ENCODE data around the gene GREB1L. TPM values are rescaled to one million over a fixed set of nuclear protein-coding genes. Genes with fewer than 3 reads are reported as not detected.

Gene GREB1L
- total and polyA plus RNA-seq, 2 donors (not counting 3 experiments of a cell fraction or from before 2014, with no cell fraction given) = 0.22 to 0.41 TPM

GRCh38 chr18:21496277-21496835 is 254.3 kb downstream of the GREB1L start:
- no peak overlapping the region for H3K9ac ChIP-seq (replicated peaks; ENCODE audit: extremely low read depth, insufficient read depth, low read length)
- no peaks in the 10 kb centered on the region for H4K20me1 ChIP-seq (replicated peaks; ENCODE audit: control insufficient read depth, extremely low read depth, insufficient read depth, low read length)
- FAIRE-seq (no peak), DNase-seq (ENCODE audit: low read depth, low spot score) (no peak)
- no peaks in the 10 kb centered on the region for H3K79me2 ChIP-seq (ENCODE audit: control insufficient read depth, insufficient read depth, low read length)
- ChIA-PET CTCF (interaction anchor here (1.0 to 1.6 kb wide), 3 partner anchors 9 to 12 kb away, joined by 3 to 7 read pairs (median 5); no protein-coding TSS in a partner anchor), POLR2A (no interaction called here)
- H3K36me3 ChIP-seq (ENCODE audit: control insufficient read depth in 2 of 2, extremely low read depth in 1 of 2, insufficient read depth in 2 of 2, low read length in 2 of 2) = no peaks in the 10 kb centered on the region
- no peak overlapping the region for H2AFZ ChIP-seq (ENCODE audit: low read depth, low read length)
- no peaks in the 10 kb centered on the region for H3K27me3 ChIP-seq (ENCODE audit: control insufficient read depth in 2 of 2, insufficient read depth in 2 of 2, low read length in 2 of 2)
- no peak overlapping the region for H3K4me2 ChIP-seq (ENCODE audit: insufficient read depth, low read length)
- no peaks in the 10 kb centered on the region for H3K9me3 ChIP-seq (replicated peaks; ENCODE audit: control insufficient read depth, insufficient read depth, low read length)
- no peaks in the 10 kb centered on the region for H3K4me1 ChIP-seq (ENCODE audit: control insufficient read depth, extremely low read depth, insufficient read depth, low read length)
- TF ChIP-seq POLR2A (IDR thresholded peaks at IDR 0.05; ENCODE audit: low read depth, low read length) = no peak
- TF ChIP-seq JUN (IDR thresholded peaks at IDR 0.05; ENCODE audit: borderline replicate concordance, insufficient read depth, insufficient read length, low read depth) = no peak
- TF ChIP-seq EZH2 (IDR thresholded peaks at IDR 0.05; ENCODE audit: borderline replicate concordance, low read depth, low read length, severe bottlenecking) = no peak
- no peak for TF ChIP-seq POLR2AphosphoS5 (IDR thresholded peaks at IDR 0.05; ENCODE audit: insufficient read depth, low read depth, low read length)
- no peak for TF ChIP-seq MYC (IDR thresholded peaks at IDR 0.05; ENCODE audit: low read depth, low read length)
- no peak for TF ChIP-seq GATA2 (IDR thresholded peaks at IDR 0.05; ENCODE audit: insufficient read depth, insufficient read length, low read depth, low read length)
- TF ChIP-seq MAX (IDR thresholded peaks at IDR 0.05; ENCODE audit: insufficient read depth, insufficient read length) = no peak
- TF ChIP-seq CTCF (IDR thresholded peaks at IDR 0.05; ENCODE audit: extremely low read depth in 1 of 2, insufficient read depth in 1 of 2, low read depth in 1 of 2, low read length in 2 of 2) = no peak
- no peak for TF ChIP-seq FOS (IDR thresholded peaks at IDR 0.05; ENCODE audit: borderline replicate concordance, insufficient read depth, low read length)
- no peak overlapping the region for H3K27ac ChIP-seq (ENCODE audit: insufficient read depth, low read depth, low read length)
- intact Hi-C loops (cut with micrococcal nuclease) (no loop called here), dilution Hi-C loops (cut with MboI; ENCODE audit: extremely low pct_ligation_motif_present, low sequenced_read_pairs) (no loop called here)
- H3K4me3 ChIP-seq (replicated peaks in 1 of 3; ENCODE audit: insufficient read depth in 1 of 3, low read depth in 1 of 3, low read length in 3 of 3) = no peak overlapping the region
- H3K9me1 ChIP-seq (replicated peaks; ENCODE audit: control insufficient read depth, extremely low read depth, insufficient read depth, low read length) = no peaks in the 10 kb centered on the region
- no TSS peak for BruUV-seq (replicated peaks)
